HepG2 (cell line): Measurements from ENCODE around the gene B4GALT5. TPM values are rescaled to one million over a fixed set of nuclear protein-coding genes. Genes with fewer than 3 reads are reported as not detected.

Source experiments
- HIVEP1 ChIP-seq: sonication (generic); formaldehyde crosslinking; IDR thresholded peaks from 2 replicates; pipeline ENCODE4 v1.4.0; 2020; ENCODE audit warnings: mild to moderate bottlenecking, missing genetic modification reagents
- JUNB ChIP-seq: sonication (generic); formaldehyde crosslinking; IDR thresholded peaks from 2 replicates; pipeline ENCODE4 v1.8.0; 2022; ENCODE audit warnings: missing genetic modification reagents, mild to moderate bottlenecking, borderline replicate concordance
- MYC ChIP-seq: sonication (generic); formaldehyde crosslinking; IDR thresholded peaks from 2 replicates; pipeline ENCODE4 v1.9.0; 2021; ENCODE audit warnings: missing genetic modification reagents, borderline replicate concordance
- NFE2L1 ChIP-seq: sonication (generic); formaldehyde crosslinking; IDR thresholded peaks from 2 replicates; pipeline ENCODE4 v1.4.0; 2020; ENCODE audit warnings: missing genetic modification reagents, mild to moderate bottlenecking, borderline replicate concordance
- NR3C1 ChIP-seq: sonication (generic); formaldehyde crosslinking; IDR thresholded peaks from 2 replicates; pipeline ENCODE4 v1.4.0; 2020; ENCODE audit warnings: missing genetic modification reagents
- RXRA ChIP-seq: sonication (generic); formaldehyde crosslinking; IDR thresholded peaks from 2 replicates; pipeline ENCODE4 v1.5.1; 2020; ENCODE audit warnings: missing genetic modification reagents
- SOX13 ChIP-seq, 3 experiments: fragments of 450-650 bp in 1 of 3; sonication (generic) in 1 of 3; formaldehyde crosslinking in 1 of 3; IDR thresholded peaks in 2 of 3; conservative IDR thresholded peaks in 1 of 3; 2 replicates each; pipeline versions ENCODE4 v1.5.0 to v1.6.1; 2016 to 2020; ENCODE audit warnings: antibody characterized with exemption in 1 of 3, mild to moderate bottlenecking in 1 of 3, missing compliant biosample characterization in 1 of 3, missing genetic modification reagents in 1 of 3, moderate library complexity in 1 of 3
- TCF12 ChIP-seq, 2 experiments: fragments of 450-650 bp in 1 of 2; sonication (generic) in 1 of 2; formaldehyde crosslinking in 1 of 2; IDR thresholded peaks; 2 replicates each; pipeline versions ENCODE4 v1.6.1 to v1.8.0; 2017 to 2022; ENCODE audit warnings: antibody characterized with exemption in 1 of 2, mild to moderate bottlenecking in 1 of 2, missing genetic modification reagents in 1 of 2, moderate library complexity in 1 of 2
- polyA plus RNA-seq, 8 experiments: library from polyadenylated mRNA; depleted of rRNA in 3 of 8; stranded (reverse) in 7 of 8; unstranded in 1 of 8; fragments of >200 nt; fragmentation: Illumina TruSeq in 4 of 8; extraction: Trizol in 4 of 8; gene quantifications; 2 replicates each; pipeline versions ENCODE4 v1.2.1 to v1.2.3, GENCODE V29; 2011 to 2016; ENCODE audit warnings: low read depth in 4 of 8, missing spikeins in 1 of 8, mixed read lengths in 1 of 8; ENCODE audit not compliant: insufficient read depth in 1 of 8
- total RNA-seq, 5 experiments: library from RNA; depleted of rRNA; stranded (reverse); fragments of >200 nt; fragmentation: Illumina TruSeq; extraction: Trizol; gene quantifications; 2 replicates each; pipeline ENCODE4 v1.2.3, GENCODE V29; 2016; ENCODE audit warnings: low read depth in 1 of 5
- TF ChIP-seq, protein P1 (sequence below): sonication (generic); formaldehyde crosslinking; IDR thresholded peaks from 2 replicates; pipeline ENCODE4 v1.5.0; 2020; ENCODE audit warnings: missing genetic modification reagents, mild to moderate bottlenecking, borderline replicate concordance
- TF ChIP-seq, protein P2 (sequence below): sonication (generic); formaldehyde crosslinking; IDR thresholded peaks from 2 replicates; pipeline ENCODE4 v1.4.0; 2020; ENCODE audit warnings: mild to moderate bottlenecking, missing genetic modification reagents
- TF ChIP-seq, protein P3 (sequence below): IDR thresholded peaks from 2 replicates; pipeline ENCODE4 v1.6.1; 2016; ENCODE audit warnings: missing compliant biosample characterization, missing genetic modification reagents, borderline replicate concordance
- TF ChIP-seq, protein P4 (sequence below): sonication (generic); formaldehyde crosslinking; IDR thresholded peaks from 2 replicates; pipeline ENCODE4 v1.8.1; 2023; ENCODE audit warnings: mild to moderate bottlenecking, inconsistent platforms, moderate library complexity, missing genetic modification reagents, borderline replicate concordance

The B4GALT5 gene
- total and polyA plus RNA-seq, 2 of the 13 experiments (the other 11 are each of a cell fraction or from before 2014, with no cell fraction given): 27.3 to 30.9 TPM

DNA sequence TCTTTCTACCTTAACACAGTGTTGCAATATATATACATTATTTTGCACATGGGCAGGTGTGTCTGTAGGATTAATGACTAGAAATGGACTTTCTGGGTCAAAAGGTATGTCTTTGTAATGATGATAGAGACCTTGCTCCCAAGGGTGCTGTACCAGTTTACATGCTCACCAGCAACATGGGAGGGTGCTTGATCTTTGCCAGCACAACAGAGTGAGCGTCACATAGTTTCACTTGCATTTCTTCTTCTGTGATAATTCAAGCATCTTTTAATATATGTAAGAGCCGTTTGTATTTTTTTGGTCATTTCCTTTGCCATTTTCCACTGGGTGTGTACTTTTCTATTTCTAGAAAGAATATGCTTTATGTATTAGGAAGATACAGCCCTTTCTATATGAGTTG is 23.6 kb upstream of the B4GALT5 start (continued):
- TF ChIP-seq, protein P1, sequence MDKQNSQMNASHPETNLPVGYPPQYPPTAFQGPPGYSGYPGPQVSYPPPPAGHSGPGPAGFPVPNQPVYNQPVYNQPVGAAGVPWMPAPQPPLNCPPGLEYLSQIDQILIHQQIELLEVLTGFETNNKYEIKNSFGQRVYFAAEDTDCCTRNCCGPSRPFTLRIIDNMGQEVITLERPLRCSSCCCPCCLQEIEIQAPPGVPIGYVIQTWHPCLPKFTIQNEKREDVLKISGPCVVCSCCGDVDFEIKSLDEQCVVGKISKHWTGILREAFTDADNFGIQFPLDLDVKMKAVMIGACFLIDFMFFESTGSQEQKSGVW: no peak
- TF ChIP-seq JUNB (CRISPR knock-in tag): no peak
- no peak for TF ChIP-seq HIVEP1 (CRISPR knock-in tag)
- no peak for TF ChIP-seq NFE2L1
- TF ChIP-seq MYC: no peak
- no peak for TF ChIP-seq RXRA
- TF ChIP-seq, protein P2, sequence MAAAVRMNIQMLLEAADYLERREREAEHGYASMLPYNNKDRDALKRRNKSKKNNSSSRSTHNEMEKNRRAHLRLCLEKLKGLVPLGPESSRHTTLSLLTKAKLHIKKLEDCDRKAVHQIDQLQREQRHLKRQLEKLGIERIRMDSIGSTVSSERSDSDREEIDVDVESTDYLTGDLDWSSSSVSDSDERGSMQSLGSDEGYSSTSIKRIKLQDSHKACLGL: no peak
- TF ChIP-seq SOX13 (IDR thresholded peaks at IDR 0.05): no peak
- no peak for TF ChIP-seq SOX13 (CRISPR knock-in tag; conservative IDR thresholded peaks at IDR 0.05 in 1 of 2, IDR thresholded peaks at IDR 0.05 in 1 of 2)
- no peak for TF ChIP-seq TCF12 (IDR thresholded peaks at IDR 0.05)
- no peak for TF ChIP-seq TCF12 (CRISPR knock-in tag; IDR thresholded peaks at IDR 0.05)
- TF ChIP-seq, protein P3, sequence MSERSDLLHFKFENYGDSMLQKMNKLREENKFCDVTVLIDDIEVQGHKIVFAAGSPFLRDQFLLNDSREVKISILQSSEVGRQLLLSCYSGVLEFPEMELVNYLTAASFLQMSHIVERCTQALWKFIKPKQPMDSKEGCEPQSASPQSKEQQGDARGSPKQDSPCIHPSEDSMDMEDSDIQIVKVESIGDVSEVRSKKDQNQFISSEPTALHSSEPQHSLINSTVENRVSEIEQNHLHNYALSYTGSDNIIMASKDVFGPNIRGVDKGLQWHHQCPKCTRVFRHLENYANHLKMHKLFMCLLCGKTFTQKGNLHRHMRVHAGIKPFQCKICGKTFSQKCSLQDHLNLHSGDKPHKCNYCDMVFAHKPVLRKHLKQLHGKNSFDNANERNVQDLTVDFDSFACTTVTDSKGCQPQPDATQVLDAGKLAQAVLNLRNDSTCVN (CRISPR knock-in tag): no peak
- TF ChIP-seq, protein P4, sequence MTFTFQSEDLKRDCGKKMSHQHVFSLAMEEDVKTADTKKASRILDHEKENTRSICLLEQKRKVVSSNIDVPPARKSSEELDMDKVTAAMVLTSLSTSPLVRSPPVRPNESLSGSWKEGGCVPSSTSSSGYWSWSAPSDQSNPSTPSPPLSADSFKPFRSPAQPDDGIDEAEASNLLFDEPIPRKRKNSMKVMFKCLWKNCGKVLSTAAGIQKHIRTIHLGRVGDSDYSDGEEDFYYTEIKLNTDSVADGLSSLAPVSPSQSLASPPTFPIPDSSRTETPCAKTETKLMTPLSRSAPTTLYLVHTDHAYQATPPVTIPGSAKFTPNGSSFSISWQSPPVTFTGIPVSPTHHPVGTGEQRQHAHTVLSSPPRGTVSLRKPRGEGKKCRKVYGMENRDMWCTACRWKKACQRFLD (CRISPR knock-in tag): no peak
- no peak for TF ChIP-seq NR3C1
